Nephron progenitor cell (in vitro differentiated cells): ENCODE data around the gene RNF207.
A peak's percentile ranks its signal among the peaks of the same experiment; 100 is the strongest.
"Not testable (repeated sequence)": the region's sequence is repeated elsewhere in the genome, so short reads cannot be mapped to it uniquely, and the experiment has no call there.

Experiments used
- DNase-seq: peaks from one replicate; pipeline ENCODE4 v3.0.0; 2021
- H3K27ac Mint-ChIP-seq: 2 replicates; pipeline ENCODE4 v1.8.0; 2021; ENCODE audit warnings: mild to moderate bottlenecking, moderate library complexity, mixed read lengths
- H3K27me3 Mint-ChIP-seq: 2 replicates; pipeline ENCODE4 v1.8.0; 2021; ENCODE audit warnings: mild to moderate bottlenecking, low read depth, mixed read lengths; ENCODE audit not compliant: poor library complexity
- H3K36me3 Mint-ChIP-seq: 2 replicates; pipeline ENCODE4 v1.8.0; 2021; ENCODE audit warnings: low read depth, mixed read lengths
- H3K4me1 Mint-ChIP-seq: 2 replicates; pipeline ENCODE4 v1.8.0; 2021; ENCODE audit warnings: mixed read lengths
- H3K4me3 Mint-ChIP-seq: 2 replicates; pipeline ENCODE4 v1.8.0; 2021; ENCODE audit warnings: mild to moderate bottlenecking, moderate library complexity, mixed read lengths
- H3K9me3 Mint-ChIP-seq: 2 replicates; pipeline ENCODE4 v1.8.0; 2021; ENCODE audit warnings: mild to moderate bottlenecking, moderate library complexity, mixed read lengths
- TF ChIP-seq, protein P1 (sequence below): fragments of 200-600 bp; sonication (generic); IDR thresholded peaks from 2 replicates; pipeline ENCODE4 v1.5.0; 2021; ENCODE audit warnings: antibody characterized with exemption

The RNF207 gene

DNA sequence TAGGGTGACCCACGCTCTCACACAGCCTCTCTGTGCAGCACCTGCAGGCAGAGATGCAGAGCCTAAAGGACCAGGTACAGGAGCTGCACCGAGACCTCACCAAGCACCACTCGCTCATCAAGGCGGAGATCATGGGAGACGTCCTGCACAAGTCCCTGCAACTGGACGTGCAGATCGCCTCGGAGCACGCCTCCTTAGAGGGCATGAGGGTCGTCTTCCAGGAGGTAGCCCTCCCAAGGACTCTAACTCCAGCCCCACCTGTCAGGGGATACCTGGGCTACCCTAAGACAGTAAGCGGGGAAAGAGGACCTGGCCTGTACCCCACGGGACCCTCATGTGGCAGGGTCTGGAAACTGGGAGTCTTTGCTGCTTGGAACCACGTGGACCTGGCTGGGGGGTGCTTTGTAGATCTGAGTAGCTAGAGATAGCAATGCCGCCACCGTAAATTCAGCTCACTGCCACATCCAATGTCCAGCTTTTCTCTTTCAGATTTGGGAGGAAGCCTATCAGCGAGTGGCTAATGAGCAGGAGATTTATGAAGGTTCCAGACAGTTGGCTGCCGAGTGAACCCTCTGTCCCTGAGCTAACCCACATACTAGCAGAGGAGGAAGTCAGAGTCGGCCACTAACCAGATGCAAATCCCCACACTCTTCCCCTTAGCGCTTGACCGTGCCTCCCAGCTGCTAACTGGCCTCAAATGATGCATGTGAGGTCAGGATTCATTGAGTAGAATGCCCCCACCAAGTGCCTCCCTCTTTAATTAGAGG lies 6.5 kb downstream of the RNF207 start:
- DNase-seq = no peak
- TF ChIP-seq, protein P1, sequence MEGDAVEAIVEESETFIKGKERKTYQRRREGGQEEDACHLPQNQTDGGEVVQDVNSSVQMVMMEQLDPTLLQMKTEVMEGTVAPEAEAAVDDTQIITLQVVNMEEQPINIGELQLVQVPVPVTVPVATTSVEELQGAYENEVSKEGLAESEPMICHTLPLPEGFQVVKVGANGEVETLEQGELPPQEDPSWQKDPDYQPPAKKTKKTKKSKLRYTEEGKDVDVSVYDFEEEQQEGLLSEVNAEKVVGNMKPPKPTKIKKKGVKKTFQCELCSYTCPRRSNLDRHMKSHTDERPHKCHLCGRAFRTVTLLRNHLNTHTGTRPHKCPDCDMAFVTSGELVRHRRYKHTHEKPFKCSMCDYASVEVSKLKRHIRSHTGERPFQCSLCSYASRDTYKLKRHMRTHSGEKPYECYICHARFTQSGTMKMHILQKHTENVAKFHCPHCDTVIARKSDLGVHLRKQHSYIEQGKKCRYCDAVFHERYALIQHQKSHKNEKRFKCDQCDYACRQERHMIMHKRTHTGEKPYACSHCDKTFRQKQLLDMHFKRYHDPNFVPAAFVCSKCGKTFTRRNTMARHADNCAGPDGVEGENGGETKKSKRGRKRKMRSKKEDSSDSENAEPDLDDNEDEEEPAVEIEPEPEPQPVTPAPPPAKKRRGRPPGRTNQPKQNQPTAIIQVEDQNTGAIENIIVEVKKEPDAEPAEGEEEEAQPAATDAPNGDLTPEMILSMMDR = no peak
- Mint-ChIP-seq H3K9me3 (peaks cover 9% of the 10 kb centered on the region), H3K4me3 (no peak overlapping the region), H3K4me1 (peaks cover 27% of the 10 kb centered on the region), H3K27ac (no peak overlapping the region), H3K27me3 (peaks cover 40% of the 10 kb centered on the region), H3K36me3 (peaks cover 5% of the 10 kb centered on the region)

DNA sequence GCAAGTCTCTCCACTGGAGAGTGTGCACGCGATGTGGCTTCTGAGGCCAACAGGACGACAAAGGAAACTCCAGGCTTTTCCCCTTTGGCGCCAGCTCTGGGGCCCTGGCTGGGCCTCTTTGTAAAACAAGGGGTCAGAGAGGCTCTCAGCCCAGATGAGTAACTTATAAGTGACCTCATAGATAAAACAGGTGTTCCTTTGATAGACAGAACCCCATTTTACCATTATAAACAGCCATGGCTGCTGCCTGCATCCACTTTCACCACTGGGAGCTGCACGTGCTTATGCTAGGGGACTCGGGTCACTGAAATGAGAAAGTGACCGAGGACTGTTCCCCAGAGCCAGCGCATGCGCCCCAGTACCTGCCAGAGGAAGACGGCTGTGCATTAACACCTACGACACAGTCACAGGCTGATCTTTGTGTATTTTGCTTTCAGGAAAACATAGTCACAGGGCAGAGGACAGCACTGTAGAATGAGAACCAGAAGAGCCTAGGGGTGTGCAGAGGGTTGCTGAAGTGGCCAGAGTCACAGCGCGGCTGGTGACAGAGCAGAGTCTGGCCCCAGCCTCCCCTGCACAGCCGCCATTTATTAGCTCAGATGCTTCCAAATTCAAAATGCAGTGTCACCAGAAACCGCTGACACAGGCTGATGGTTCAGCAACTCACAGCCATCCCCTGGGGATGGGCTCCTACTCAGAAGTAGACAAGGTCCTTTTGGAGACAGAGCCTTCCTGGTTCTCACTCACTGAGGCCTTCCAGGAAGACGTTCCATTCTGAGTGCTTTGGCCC lies 12.7 kb downstream of the RNF207 start:
- TF ChIP-seq, protein P1 = no peak
- no peak for DNase-seq
- peaks cover 13% of the 10 kb centered on the region for H3K27me3 Mint-ChIP-seq
- H3K4me1 Mint-ChIP-seq = peaks cover 14% of the 10 kb centered on the region
- no peak overlapping the region for H3K4me3 Mint-ChIP-seq
- peaks cover 25% of the 10 kb centered on the region for H3K36me3 Mint-ChIP-seq
- H3K27ac Mint-ChIP-seq = peak overlapping the region; percentile 46
- H3K9me3 Mint-ChIP-seq = peaks cover 9% of the 10 kb centered on the region

DNA sequence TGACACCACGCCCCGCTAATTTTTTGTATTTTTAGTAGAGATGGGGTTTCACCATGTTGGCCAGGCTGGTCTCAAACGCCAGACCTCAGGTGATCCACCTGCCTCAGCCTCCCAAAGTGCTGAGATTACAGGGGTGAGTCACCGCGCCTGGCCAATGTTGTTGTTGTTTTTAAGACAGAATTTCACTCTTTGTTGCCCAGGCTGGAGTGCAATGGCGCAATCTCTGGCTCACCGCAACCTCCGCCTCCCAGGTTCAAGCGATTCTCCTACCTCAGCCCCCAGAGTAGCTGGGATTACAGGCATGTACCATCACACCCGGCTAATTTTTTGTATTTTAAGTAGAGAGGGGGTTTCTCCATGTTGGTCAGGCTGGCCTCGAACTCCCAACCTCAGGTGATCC lies 13.7 kb downstream of the RNF207 start:
- H3K9me3 Mint-ChIP-seq, H3K4me3 Mint-ChIP-seq, H3K4me1 Mint-ChIP-seq, DNase-seq, H3K27ac Mint-ChIP-seq: not testable (repeated sequence)
- Mint-ChIP-seq H3K36me3 (peaks cover 36% of the 10 kb centered on the region), H3K27me3 (peaks cover 13% of the 10 kb centered on the region)

DNA sequence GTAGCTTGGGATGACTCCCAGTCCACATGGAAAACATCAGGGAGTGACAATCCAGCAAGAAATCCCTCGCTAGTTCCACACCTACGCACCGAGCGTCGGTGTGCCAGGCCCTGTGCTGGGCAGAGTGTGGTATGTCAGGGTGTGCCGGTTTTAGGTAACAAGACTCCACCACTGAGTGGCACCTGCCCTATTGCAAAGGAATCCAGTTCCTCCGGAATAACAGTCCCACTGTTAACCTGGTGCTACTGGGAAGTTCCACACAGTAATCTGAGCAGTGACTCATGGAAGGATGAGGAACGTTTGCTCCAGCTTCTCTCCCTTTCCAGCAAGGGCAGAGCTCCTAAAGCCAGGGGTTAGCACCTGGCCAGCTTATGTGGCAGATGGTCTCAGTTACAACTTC lies 14.3 kb downstream of the RNF207 start:
- Mint-ChIP-seq H3K4me3 (no peak overlapping the region), H3K27ac (peak overlapping the region; percentile 48), H3K4me1 (peaks cover 9% of the 10 kb centered on the region), H3K27me3 (peaks cover 8% of the 10 kb centered on the region), H3K9me3 (peaks cover 5% of the 10 kb centered on the region), H3K36me3 (peaks cover 39% of the 10 kb centered on the region)
- no peak for DNase-seq
- TF ChIP-seq, protein P1 = no peak

DNA sequence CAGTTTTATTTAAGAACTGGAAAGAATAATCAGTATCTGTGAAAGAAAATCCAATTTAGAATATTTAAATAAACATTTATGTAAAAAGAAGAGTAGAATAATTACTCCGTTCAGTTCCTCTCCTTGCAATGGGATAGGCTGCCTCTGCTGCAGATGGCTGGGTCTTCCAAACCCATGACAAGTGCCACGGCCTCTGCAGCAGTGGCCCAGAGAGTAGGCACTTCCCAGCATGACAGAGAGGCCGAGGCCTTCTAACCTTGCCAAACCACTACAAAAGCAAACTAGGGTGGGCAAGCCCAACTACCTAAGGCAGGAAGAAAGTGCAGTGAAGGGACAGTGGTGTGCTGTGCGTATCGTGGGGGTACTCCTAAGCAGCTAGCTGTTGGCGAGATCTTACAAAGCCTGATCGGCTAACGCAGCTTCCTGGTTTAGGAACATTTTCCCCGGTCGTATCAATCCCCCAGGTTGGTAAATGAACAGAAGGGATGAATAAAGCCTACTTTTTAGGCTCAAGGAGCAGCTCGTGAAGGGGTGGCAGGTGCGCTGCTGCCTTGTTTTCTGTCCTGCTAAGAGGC lies 15.4 kb downstream of the RNF207 start:
- Mint-ChIP-seq H3K36me3 (peaks cover 44% of the 10 kb centered on the region), H3K4me3 (no peak overlapping the region), H3K4me1 (peaks cover 17% of the 10 kb centered on the region), H3K27me3 (no peaks in the 10 kb centered on the region), H3K9me3 (no peaks in the 10 kb centered on the region), H3K27ac (peak overlapping the region; percentile 61)
- no peak for DNase-seq
- TF ChIP-seq, protein P1 = no peak

DNA sequence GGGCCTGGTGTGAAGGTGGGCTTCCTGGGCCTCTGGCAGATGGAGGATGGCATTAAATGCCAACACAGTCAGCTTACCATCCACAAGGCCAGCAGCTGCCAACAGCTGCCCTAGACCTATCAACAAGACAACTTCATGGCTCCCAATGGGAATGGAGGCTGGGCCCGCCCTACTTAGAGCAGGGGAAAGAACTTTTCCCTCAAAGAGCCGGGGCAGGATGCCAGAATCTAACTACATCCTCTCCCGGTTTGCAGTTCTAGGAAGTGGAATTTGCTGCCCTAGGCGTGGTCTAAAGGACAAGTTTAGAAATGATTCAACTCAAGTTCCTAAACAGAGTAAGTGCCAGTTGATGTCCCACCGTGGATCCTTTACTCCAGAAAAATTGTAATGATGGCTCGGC lies 16.7 kb downstream of the RNF207 start:
- Mint-ChIP-seq H3K27me3 (no peaks in the 10 kb centered on the region), H3K36me3 (peaks cover 56% of the 10 kb centered on the region), H3K4me3 (no peak overlapping the region), H3K4me1 (peaks cover 19% of the 10 kb centered on the region), H3K9me3 (no peaks in the 10 kb centered on the region), H3K27ac (no peak overlapping the region)
- no peak for DNase-seq
- TF ChIP-seq, protein P1 = no peak
